ENCODE measurements around the gene TTLL3. TPM values are rescaled to one million over a fixed set of nuclear protein-coding genes. Genes with fewer than 3 reads are reported as not detected.

The TTLL3 gene
- total and polyA plus RNA-seq, 2 of the 8 experiments (the other 6 are each of a cell fraction or from before 2014, with no cell fraction given) = 5.9 to 8.9 TPM

DNA sequence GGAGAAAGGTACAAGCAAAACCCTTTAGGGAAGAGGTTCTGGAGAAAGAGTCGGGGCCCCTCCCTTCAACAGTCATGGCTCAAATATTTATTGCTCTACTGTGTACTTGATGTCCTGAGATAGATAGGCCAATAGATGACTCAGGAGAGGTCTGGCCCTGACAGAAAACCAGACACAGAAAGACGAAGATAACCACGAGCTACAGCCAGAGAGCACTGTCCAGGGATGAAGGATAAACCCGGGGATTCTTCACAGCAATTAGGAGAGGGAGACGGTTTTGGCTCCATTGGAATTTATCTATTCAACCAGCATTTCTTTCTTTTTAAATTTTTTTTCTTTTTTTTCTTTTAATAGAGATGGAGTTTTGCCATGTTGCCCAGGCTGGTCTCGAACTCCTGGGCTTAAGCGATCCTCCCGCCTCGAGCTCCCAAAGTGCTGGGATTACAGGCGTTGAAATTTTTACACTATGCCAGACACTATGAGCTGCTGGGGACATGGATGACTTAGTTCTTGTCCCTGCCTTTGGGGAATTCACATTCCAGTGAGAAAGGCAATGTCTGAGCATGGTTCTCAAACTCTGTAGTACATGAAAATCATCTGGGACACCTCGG lies 74.6 kb downstream of the TTLL3 start:
- DNase-seq (ENCODE audit: low read depth in 1 of 2, low spot score in 2 of 2) (no peak), FAIRE-seq (no peak)
- no peak overlapping the region for H3K9ac ChIP-seq (replicated peaks in 1 of 4; ENCODE audit: extremely low read depth in 1 of 4, low read depth in 3 of 4, low read length in 3 of 4)
- no peak for TF ChIP-seq SP1 (IDR thresholded peaks at IDR 0.05; ENCODE audit: low read depth, low read length)
- TF ChIP-seq, protein P1, sequence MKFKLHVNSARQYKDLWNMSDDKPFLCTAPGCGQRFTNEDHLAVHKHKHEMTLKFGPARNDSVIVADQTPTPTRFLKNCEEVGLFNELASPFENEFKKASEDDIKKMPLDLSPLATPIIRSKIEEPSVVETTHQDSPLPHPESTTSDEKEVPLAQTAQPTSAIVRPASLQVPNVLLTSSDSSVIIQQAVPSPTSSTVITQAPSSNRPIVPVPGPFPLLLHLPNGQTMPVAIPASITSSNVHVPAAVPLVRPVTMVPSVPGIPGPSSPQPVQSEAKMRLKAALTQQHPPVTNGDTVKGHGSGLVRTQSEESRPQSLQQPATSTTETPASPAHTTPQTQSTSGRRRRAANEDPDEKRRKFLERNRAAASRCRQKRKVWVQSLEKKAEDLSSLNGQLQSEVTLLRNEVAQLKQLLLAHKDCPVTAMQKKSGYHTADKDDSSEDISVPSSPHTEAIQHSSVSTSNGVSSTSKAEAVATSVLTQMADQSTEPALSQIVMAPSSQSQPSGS (IDR thresholded peaks at IDR 0.05; ENCODE audit: low read length) = no peak
- no peak for TF ChIP-seq SP4 (IDR thresholded peaks at IDR 0.05; ENCODE audit: low read length)
- TF ChIP-seq RFX5 (IDR thresholded peaks at IDR 0.05; ENCODE audit: borderline replicate concordance, low read depth, low read length) = no peak
- no peak for TF ChIP-seq RNF2 (IDR thresholded peaks at IDR 0.05; ENCODE audit: borderline replicate concordance, low read depth, low read length, missing control alignments, poor library complexity, severe bottlenecking)

More for the DNA sequence above, 74.6 kb downstream of the TTLL3 start:
- POLR2A ChIA-PET (ENCODE audit: partially characterized antibody) = interaction anchor here (0.8 to 1.6 kb wide), 6 partner anchors 9 to 75 kb away, joined by 3 to 5 read pairs (median 4); partner anchors contain the start of genes IL17RE and TTLL3
- Histone ChIP-seq H4K5ac (ENCODE audit: insufficient read length, low read depth, low read length) (no peak overlapping the region), H3K4me3 (ENCODE audit: extremely low read depth in 1 of 4, insufficient read depth in 2 of 4, low read depth in 3 of 4, low read length in 4 of 4) (no peak overlapping the region), H3K36me3 (ENCODE audit: control insufficient read depth in 2 of 4, insufficient read depth in 4 of 4, low read length in 3 of 4) (no peaks in the 10 kb centered on the region), H2BK15ac (ENCODE audit: low read length) (no peak overlapping the region), H3K23me2 (ENCODE audit: low read depth, low read length) (no peaks in the 10 kb centered on the region), H3K27me3 (replicated peaks in 1 of 4; ENCODE audit: control insufficient read depth in 3 of 4, extremely low read depth in 1 of 4, insufficient read depth in 3 of 4, low read length in 3 of 4) (no peaks in the 10 kb centered on the region), H3K23ac (ENCODE audit: insufficient read length) (no peak overlapping the region), H2BK12ac (ENCODE audit: low read depth, low read length) (no peak overlapping the region), H3K14ac (ENCODE audit: insufficient read length) (no peak overlapping the region), H3K79me1 (ENCODE audit: low read depth, low read length) (no peaks in the 10 kb centered on the region), H3K9me3 (ENCODE audit: insufficient read depth in 2 of 2, low read depth in 1 of 2, low read length in 1 of 2) (no peaks in the 10 kb centered on the region), H2BK20ac (ENCODE audit: low read length) (no peak overlapping the region), H4K20me1 (replicated peaks in 1 of 2; ENCODE audit: control insufficient read depth in 1 of 2, insufficient read depth in 2 of 2, low read length in 2 of 2) (no peaks in the 10 kb centered on the region), H2BK5ac (ENCODE audit: low read depth, low read length) (no peak overlapping the region), H4K91ac (replicated peaks; ENCODE audit: insufficient read length, low read length) (no peak overlapping the region), H3K79me2 (ENCODE audit: control insufficient read depth in 1 of 2, insufficient read depth in 2 of 2, low read length in 2 of 2) (no peaks in the 10 kb centered on the region), H3K56ac (replicated peaks; ENCODE audit: insufficient read length, low read depth, low read length) (no peak overlapping the region), H2BK120ac (replicated peaks; ENCODE audit: low read depth, low read length) (no peak overlapping the region), H4K8ac (ENCODE audit: extremely low read depth, insufficient read depth, low read length) (no peak overlapping the region), H3K4me2 (ENCODE audit: insufficient read depth in 1 of 2, low read depth in 2 of 2, low read length in 2 of 2) (no peak overlapping the region), H3K27ac (ENCODE audit: low read depth, low read length) (no peak overlapping the region), H2AK5ac (ENCODE audit: low read depth, low read length) (no peak overlapping the region), H2AFZ (ENCODE audit: low read length) (no peak overlapping the region), H3K4me1 (replicated peaks in 1 of 4; ENCODE audit: control insufficient read depth in 3 of 4, insufficient read depth in 4 of 4, low read length in 3 of 4) (no peaks in the 10 kb centered on the region), H3K4ac (replicated peaks; ENCODE audit: insufficient read length, low read depth, low read length) (no peak overlapping the region), H3K18ac (ENCODE audit: extremely low read depth, low read length) (no peak overlapping the region)
- 89% methylated on average over 11 of the region's 11 CpGs; no CpG with 5 or more reads in 1 of the 2 experiments for WGBS, 2 experiments (ENCODE audit: extremely low coverage in 1 of 2, insufficient coverage in 1 of 2, insufficient read length in 1 of 2, insufficient replicate concordance in 2 of 2, low coverage in 1 of 2, low lambda C conversion rate in 2 of 2, missing lambda C conversion rate in 1 of 2)
- CTCF ChIA-PET (ENCODE audit: partially characterized antibody) = interaction anchor here (0.6 to 2.1 kb wide), 6 partner anchors 9 to 136 kb away, joined by 3 to 5 read pairs (median 4); no protein-coding TSS in a partner anchor

Data from H1 (cell line).